ENCODE measurements around the gene CCNY.
"Not testable (repeated sequence)": the region's sequence is repeated elsewhere in the genome, so short reads cannot be mapped to it uniquely, and the experiment has no call there.

CCNY gene

DNA sequence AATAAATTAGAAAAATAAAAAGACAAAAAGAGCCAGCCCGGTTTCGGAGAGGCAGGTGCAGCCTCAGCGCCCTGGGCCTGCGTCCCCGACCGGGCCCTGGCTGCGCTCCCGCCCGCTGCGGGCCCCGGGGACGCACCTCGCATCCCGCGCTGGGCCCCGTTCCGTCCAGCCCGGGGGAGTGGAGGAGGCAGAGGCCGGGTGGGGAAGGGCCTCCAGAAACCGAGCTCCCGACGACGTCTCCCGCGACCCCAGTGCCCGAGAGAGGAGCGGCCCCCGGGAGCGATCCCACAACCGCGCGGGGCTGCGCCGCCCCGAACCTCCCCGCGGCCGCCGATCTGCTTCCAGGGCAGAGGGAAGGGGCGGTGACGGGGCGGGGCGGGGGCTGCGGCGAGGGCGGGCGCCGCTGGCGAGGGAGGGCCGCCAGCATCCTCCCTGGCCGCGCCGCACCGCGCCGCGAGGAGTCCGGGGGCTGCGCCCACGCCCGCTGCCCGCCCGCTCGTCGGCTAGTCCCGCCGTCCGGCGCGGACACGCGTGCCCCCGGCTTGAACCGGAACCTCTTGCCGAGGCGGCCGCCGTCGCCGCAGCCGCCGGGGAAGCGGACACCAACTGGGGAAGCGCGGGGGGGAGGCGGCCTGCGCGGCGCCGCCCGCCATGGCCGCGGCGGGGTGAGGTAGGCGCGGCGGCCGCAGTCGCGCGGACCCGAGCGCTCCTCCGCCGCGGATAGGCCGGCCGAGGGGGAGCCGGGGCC, at the start of gene CCNY:
Gene CCNY (plus strand): TSS at position 426 of the 748 bp plus-strand sequence. CDS start 545 bp downstream, outside the sequence.
- H3K27ac Mint-ChIP-seq, result peak within 1 kb of the TSS; percentile 89
- H3K4me3 Mint-ChIP-seq, result peak within 1 kb of the TSS; percentile 94
- peaks cover 79% of the 10 kb centered on the region for H3K4me1 Mint-ChIP-seq
- ATAC-seq, result peak; percentile 89
- H3K36me3 Mint-ChIP-seq, result peaks cover 11% of the 10 kb centered on the region
- no peaks in the 10 kb centered on the region for H3K9me3 Mint-ChIP-seq
- no peaks in the 10 kb centered on the region for H3K27me3 Mint-ChIP-seq

DNA sequence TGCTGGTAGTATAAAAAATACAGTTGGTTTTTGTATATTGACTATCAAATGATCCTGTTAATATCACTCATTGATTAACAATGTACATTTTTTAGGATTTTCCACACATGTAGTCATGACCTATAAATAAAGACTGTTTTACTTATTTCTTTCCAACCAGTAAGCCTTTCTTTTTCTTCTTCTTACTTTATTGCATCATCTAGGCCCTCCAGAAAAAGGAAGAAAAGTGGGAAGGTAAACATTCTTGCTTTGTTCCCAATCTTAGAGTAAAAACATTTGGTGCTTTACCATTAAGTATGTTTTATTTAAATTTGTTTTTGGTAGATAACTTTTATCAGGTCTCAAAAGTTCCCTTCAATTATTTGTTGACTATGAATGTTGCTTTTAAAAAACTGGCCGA, 47.1 kb upstream of the CCNY start:
- ATAC-seq, result no peak
- Mint-ChIP-seq H3K9me3 (no peaks in the 10 kb centered on the region), H3K4me1 (no peaks in the 10 kb centered on the region), H3K4me3 (no peak overlapping the region), H3K36me3 (no peaks in the 10 kb centered on the region), H3K27me3 (no peaks in the 10 kb centered on the region), H3K27ac (no peak overlapping the region)

DNA sequence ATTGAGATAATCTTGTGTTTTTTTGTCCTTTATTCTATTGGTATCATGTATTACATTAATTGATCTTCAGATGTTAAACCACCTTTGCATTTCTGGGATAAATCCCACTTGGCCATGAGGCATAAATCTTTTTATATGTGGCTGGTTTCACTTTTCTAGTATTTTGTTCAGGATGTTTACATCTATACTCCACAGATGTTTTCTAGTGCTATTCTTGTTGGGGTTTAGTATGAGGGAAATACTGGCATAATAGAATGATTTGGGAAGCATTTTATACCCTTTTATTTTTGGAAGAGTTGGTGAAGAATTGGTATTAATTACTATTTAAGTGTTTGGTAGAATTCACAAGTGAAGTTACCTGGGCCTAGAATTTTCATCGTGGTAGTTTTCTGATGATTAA, 41.8 kb upstream of the CCNY start:
- Mint-ChIP-seq H3K9me3 (peaks cover 7% of the 10 kb centered on the region), H3K27me3 (peaks cover 13% of the 10 kb centered on the region), H3K27ac (no peak overlapping the region), H3K4me3 (no peak overlapping the region), H3K4me1 (peaks cover 1% of the 10 kb centered on the region), H3K36me3 (no peaks in the 10 kb centered on the region)
- ATAC-seq, result no peak

DNA sequence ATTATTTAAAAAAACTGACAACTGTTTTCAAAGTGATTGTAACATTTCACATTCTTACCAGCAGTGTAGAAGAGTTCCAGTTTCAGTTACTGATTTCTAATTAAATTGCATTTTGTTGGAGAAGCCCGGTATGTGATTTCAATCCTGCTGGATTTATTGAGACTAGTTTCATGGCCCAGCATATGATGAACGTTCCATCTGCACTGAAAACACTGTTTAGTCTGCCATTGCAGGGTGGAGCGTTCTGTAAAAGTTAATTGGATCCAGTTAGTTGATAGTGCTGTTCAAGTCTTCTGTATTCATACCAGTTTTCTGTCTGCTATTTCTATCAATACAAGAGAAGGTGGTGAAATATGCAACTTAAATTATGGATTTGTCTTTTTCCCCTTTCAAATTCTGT, 37.3 kb upstream of the CCNY start:
- peaks cover 7% of the 10 kb centered on the region for H3K9me3 Mint-ChIP-seq
- H3K27me3 Mint-ChIP-seq, result peaks cover 19% of the 10 kb centered on the region

DNA sequence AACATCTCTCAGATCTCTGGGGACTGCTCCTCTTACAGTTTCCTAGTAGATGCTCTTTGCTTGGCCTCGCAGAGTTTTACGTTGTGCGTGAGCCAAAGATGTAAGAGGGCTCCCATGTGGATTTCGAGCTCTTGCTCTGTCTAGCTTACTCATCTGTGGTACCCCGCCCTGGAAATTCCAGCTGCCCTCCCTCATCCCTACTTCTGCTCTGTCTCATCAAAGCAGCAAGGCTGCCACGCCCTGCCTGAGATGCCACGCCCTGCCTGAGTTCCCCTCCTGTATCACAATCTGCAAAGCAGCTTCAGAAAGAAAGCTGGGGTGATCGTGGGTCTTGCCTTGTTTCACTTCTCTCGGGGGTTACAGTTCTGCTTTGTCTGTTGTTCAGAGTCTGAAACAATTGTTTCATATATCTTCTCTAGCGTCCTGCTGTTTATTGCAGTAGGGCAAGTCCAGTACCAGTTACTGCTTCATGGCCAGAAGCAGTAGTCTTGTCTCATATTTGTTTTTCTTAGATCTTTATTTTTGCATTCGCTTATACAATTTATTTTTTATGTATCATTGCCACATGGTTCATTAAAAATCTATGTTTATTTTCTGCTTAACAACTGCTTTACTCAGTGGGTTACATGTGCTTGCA, 36.1 kb upstream of the CCNY start:
- H3K27me3 Mint-ChIP-seq, result peaks cover 28% of the 10 kb centered on the region
- no peaks in the 10 kb centered on the region for H3K36me3 Mint-ChIP-seq
- H3K9me3 Mint-ChIP-seq, result peaks cover 7% of the 10 kb centered on the region
- peak overlapping the region; percentile 38 for H3K27ac Mint-ChIP-seq
- H3K4me1 Mint-ChIP-seq, result peaks cover 12% of the 10 kb centered on the region
- ATAC-seq, result peak; percentile 98
- H3K4me3 Mint-ChIP-seq, result peak overlapping the region; percentile 58

More for the DNA sequence above, 37.3 kb upstream of the CCNY start:
- Mint-ChIP-seq H3K36me3 (no peaks in the 10 kb centered on the region), H3K4me3 (no peak overlapping the region), H3K4me1 (peaks cover 12% of the 10 kb centered on the region), H3K27ac (no peak overlapping the region)
- ATAC-seq, result no peak

DNA sequence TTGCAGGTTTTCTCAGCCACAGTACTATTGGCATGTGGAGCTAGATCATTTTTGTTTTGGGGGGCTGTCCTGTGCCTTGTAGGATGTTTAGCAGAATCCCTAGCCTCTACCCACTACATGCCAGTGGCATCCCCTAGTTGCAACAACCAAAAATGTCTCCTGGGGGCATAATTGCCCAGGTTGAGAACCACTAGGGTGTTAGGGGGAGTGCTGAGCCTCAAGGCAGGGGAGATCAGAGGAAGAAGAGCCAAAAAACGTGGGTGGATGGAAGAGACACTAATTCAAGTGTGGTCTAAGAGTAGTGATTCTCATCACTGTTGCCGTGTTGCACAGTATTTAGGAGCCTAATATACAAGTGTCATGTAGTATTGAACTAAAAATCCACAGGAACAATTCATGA, 31.7 kb upstream of the CCNY start:
- H3K27ac Mint-ChIP-seq, result no peak overlapping the region
- H3K27me3 Mint-ChIP-seq, result peaks cover 45% of the 10 kb centered on the region
- peaks cover 10% of the 10 kb centered on the region for H3K4me1 Mint-ChIP-seq
- H3K36me3 Mint-ChIP-seq, result no peaks in the 10 kb centered on the region
- ATAC-seq, result no peak
- H3K9me3 Mint-ChIP-seq, result no peaks in the 10 kb centered on the region
- no peak overlapping the region for H3K4me3 Mint-ChIP-seq

DNA sequence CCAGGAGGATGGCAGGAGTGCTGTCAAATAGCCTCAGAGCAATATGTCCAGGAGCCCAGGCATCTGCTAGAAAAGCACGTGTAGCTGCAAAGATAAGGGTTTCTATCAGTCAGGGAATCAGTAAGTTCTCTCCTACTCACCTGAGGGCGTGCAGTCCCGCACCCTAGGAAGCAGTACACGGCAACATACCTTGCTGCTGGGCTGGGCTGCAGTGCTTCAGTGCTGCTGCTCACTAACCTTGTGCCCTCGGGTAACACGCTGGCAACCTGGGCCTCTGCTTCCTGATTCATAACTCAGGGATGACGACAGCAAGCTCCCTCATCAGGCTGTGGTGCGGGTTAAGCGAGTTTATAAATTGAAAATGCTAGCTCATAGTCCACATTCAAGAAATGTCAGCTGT, 29.5 kb upstream of the CCNY start:
- Mint-ChIP-seq H3K36me3 (no peaks in the 10 kb centered on the region), H3K27ac (no peak overlapping the region), H3K9me3 (no peaks in the 10 kb centered on the region), H3K4me1 (no peaks in the 10 kb centered on the region), H3K27me3 (peaks cover 45% of the 10 kb centered on the region), H3K4me3 (no peak overlapping the region)
- ATAC-seq, result no peak

DNA sequence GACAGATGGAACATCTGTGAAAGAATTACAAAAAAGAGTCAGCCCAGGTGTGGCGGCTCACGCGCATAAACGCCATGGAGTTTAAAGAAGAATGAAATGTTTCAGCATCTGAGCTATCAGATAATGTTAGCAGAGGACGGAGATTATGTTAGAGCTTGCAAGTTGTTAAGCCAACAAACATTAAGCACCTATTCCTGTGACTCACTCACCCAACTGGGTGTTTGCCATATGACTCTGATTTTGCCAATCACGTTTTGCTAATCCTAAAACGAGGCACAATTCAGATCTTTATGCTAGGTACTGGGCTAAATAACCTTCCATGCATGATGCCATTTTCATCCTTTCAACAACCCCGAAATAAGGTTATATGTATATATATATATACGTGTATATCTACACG, 29.0 kb upstream of the CCNY start:
- no peak for ATAC-seq
- no peak overlapping the region for H3K27ac Mint-ChIP-seq
- H3K9me3 Mint-ChIP-seq, result no peaks in the 10 kb centered on the region
- no peaks in the 10 kb centered on the region for H3K4me1 Mint-ChIP-seq
- H3K4me3 Mint-ChIP-seq, result no peak overlapping the region
- H3K27me3 Mint-ChIP-seq, result peaks cover 45% of the 10 kb centered on the region
- no peaks in the 10 kb centered on the region for H3K36me3 Mint-ChIP-seq

DNA sequence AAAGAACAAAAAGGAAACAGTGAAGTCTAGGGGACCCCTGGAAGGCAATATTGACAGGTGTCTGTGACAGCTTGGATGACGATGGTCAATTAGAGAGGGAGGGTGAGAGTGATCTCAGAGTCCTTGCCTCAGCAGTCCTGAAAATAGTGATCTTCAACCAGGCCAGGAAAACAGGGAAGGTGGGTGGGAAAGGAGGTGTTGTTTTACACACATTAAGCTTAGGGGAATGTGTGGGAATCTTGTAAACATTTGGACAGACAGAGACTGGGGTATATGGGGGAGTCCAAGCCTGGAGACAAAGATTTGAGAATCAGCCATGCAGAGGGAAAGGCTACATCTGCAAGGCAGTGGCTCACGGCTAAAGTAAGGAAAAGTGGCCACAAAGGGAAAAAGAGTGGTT, 27.5 kb upstream of the CCNY start:
- Mint-ChIP-seq H3K9me3 (no peaks in the 10 kb centered on the region), H3K27me3 (peaks cover 41% of the 10 kb centered on the region), H3K4me3 (no peak overlapping the region), H3K36me3 (no peaks in the 10 kb centered on the region), H3K27ac (no peak overlapping the region), H3K4me1 (no peaks in the 10 kb centered on the region)
- no peak for ATAC-seq

DNA sequence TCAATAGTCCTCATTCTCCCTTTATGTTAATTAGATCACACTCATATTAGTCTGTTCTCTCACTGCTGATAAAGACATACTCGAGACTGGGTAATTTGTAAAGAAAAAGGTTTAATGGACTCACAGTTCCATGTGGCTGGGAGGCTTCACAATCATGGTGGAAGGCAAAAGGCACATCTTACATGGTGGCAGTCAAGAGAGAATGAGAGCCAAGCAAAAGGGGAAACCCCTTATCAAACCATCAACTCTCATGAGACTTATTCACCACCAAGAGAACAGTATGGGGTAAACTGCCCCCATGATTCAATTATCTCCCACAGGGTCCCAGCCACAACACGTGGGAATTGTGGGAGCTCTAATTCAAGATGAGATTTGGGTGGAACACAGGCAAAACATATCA, 22.2 kb upstream of the CCNY start:
- H3K27ac Mint-ChIP-seq, H3K4me3 Mint-ChIP-seq, H3K9me3 Mint-ChIP-seq, H3K4me1 Mint-ChIP-seq, H3K27me3 Mint-ChIP-seq, ATAC-seq: not testable (repeated sequence)
- peaks cover 24% of the 10 kb centered on the region for H3K36me3 Mint-ChIP-seq

DNA sequence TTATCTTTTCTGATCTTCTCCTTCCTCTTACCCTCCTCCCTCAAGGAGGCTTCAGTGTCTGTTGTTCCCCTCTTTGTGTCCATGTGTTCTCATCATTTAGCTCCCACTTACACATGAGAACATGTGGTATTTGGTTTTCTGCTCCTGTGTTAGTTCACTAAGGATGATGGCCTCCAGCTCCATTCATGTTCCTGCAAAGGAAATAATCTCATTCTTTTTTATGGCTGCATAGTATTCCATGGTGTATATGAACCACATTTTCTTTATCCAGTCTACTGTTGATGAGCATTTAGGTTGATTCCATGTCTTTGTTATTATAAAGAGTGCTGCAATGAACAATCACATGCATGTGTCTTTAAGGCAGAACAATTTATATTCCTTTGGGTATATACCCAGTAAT, 21.1 kb upstream of the CCNY start:
- H3K36me3 Mint-ChIP-seq, result peaks cover 28% of the 10 kb centered on the region
- H3K4me1 Mint-ChIP-seq, ATAC-seq, H3K27me3 Mint-ChIP-seq, H3K9me3 Mint-ChIP-seq, H3K4me3 Mint-ChIP-seq, H3K27ac Mint-ChIP-seq: not testable (repeated sequence)

DNA sequence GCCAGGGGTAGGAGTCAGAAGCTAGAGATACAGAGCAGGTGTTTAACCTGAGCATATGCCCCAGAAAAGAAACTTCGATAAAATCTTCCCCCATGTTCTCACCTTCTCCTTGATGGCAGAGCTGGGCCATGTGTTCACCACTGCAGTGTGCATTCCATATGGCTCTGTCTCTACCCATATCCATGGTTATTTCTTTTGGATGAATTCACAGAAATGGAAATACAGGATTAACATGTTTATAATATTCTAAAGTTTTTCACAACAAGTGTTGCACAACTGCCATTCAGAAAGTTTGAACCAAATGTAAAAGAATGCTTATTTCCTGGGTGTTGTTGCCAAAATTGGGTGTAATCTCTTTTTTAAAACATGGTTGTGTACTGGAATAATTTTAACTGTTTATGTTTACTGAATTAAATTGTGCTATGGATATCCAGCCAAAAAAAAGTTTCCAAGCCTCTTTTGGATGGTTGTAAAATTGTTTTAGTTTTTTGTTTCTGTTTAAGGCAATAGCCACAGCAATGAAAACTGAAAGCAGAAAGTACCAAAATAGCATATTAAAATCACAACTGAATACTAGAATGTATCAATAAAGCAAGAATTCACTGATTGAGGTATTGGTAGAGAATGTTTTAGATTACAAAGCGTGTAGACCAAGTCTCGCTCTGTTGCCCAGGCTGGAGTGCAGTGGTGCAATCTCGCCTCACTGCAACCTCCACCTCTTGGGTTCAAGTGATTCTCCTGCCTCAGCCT, 19.9 kb upstream of the CCNY start:
- Mint-ChIP-seq H3K36me3 (peaks cover 33% of the 10 kb centered on the region), H3K27me3 (no peaks in the 10 kb centered on the region), H3K4me1 (peaks cover 4% of the 10 kb centered on the region), H3K9me3 (peaks cover 3% of the 10 kb centered on the region), H3K4me3 (no peak overlapping the region), H3K27ac (no peak overlapping the region)
- ATAC-seq, result no peak

DNA sequence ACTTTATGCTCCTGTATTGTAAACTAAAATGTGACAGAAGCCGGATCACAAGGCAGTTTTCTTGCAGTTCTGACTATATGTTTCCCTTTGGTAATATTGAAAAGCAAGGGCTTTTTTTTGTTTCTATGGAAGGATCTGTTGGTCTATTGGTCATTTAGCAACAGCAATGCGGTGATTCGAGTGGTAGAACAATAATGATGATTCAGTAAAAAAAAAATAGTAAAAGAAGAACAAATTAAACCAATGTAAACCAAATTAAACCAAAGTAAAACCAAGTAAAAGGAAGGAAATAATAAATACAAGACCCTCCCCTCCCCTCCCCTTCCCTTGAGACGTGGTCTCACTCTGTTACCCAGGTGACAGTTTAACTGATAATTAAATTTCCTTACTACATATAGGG, 17.8 kb upstream of the CCNY start:
- no peak overlapping the region for H3K27ac Mint-ChIP-seq
- H3K4me3 Mint-ChIP-seq, result no peak overlapping the region
- H3K27me3 Mint-ChIP-seq, result no peaks in the 10 kb centered on the region
- H3K4me1 Mint-ChIP-seq, result peaks cover 4% of the 10 kb centered on the region
- H3K9me3 Mint-ChIP-seq, result peaks cover 8% of the 10 kb centered on the region
- peaks cover 53% of the 10 kb centered on the region for H3K36me3 Mint-ChIP-seq
- ATAC-seq, result no peak

DNA sequence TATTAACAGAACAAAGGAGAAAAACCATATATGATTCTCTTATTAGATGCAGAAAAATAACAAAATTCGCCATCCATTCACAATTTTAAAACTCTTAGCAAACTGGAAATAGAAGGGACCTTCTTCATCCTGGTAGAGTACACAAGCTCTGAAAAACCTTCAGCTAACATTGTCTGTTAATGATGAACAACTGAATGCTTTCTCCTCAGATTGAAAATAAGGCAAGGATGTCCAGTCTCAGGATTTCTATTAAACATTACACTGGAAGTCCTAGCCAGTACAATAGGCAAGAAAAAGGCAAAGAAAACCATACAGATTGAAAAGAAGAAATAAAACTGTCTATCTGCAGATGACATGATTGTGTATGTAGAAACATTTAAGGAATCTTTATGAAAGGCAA, 16.0 kb upstream of the CCNY start:
- Mint-ChIP-seq H3K36me3 (peaks cover 50% of the 10 kb centered on the region), H3K27ac (no peak overlapping the region), H3K4me1 (peaks cover 4% of the 10 kb centered on the region), H3K27me3 (no peaks in the 10 kb centered on the region), H3K9me3 (peaks cover 6% of the 10 kb centered on the region), H3K4me3 (no peak overlapping the region)
- ATAC-seq, result no peak

DNA sequence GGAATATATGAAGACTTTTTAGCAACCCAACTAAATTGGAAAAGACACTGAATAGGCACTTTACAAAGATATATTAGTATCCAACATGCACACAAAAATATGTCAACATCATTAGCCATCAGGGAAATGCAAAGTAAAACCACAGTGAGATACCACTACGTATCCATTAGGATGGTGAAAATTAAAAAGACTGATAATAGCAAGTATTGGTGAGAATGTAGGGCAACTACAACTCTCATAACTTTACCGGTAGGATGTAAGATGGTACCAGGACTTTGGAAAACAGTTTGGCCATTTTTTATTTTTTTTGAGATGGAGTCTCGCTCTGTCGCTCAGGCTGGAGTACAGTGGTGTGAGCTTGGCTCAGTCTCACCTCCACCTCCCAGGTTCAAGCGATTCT, 13.7 kb upstream of the CCNY start:
- Mint-ChIP-seq H3K4me1 (peaks cover 4% of the 10 kb centered on the region), H3K4me3 (no peak overlapping the region), H3K36me3 (peaks cover 37% of the 10 kb centered on the region), H3K9me3 (peaks cover 6% of the 10 kb centered on the region), H3K27me3 (no peaks in the 10 kb centered on the region), H3K27ac (no peak overlapping the region)
- no peak for ATAC-seq

DNA sequence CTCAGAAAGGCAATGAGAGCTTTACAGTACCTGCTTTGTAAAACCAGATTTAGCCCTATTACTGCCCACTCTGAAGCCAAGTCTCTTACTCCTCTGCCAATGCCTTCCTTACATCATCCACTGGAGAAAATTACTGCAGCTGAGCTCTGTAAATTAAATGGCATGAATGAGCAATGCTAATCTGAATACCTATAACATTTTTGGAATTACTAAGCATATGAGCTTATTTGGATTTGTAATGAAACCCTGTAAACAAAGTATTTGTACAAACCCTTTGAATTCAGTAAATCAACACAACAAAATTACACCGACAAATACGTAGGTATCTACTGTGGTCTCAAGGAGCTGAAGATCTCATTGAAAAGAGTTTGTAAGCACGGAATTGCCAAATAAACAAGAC, 12.1 kb upstream of the CCNY start:
- Mint-ChIP-seq H3K36me3 (peaks cover 31% of the 10 kb centered on the region), H3K9me3 (peaks cover 6% of the 10 kb centered on the region), H3K27ac (no peak overlapping the region), H3K4me3 (no peak overlapping the region), H3K4me1 (peaks cover 6% of the 10 kb centered on the region), H3K27me3 (no peaks in the 10 kb centered on the region)
- no peak for ATAC-seq
